Testis (tissue), 3 donors: ENCODE data around the gene DYNC1LI1. TPM values are rescaled to one million over a fixed set of nuclear protein-coding genes. Genes with fewer than 3 reads are reported as not detected.

Source experiments
- DNase-seq: peaks from one replicate; pipeline ENCODE4 v3.0.0-alpha.2; 2019
- H3K27ac ChIP-seq, 2 donors: fragments of 200-600 bp; sonication (generic); one replicate each; pipeline ENCODE4 v1.5.1; 2019
- H3K27me3 ChIP-seq: fragments of 200-600 bp; sonication (generic); one replicate; pipeline ENCODE4 v1.5.1; 2019
- H3K36me3 ChIP-seq: fragments of 200-600 bp; sonication (generic); one replicate; pipeline ENCODE4 v1.5.1; 2017; ENCODE audit warnings: low read depth; ENCODE audit errors: missing control alignments
- H3K4me1 ChIP-seq: fragments of 200-600 bp; sonication (generic); one replicate; pipeline ENCODE4 v1.5.1; 2019
- H3K4me3 ChIP-seq, 2 donors: fragments of 200-600 bp; sonication (generic); one replicate each; pipeline ENCODE4 v1.5.1; 2017 to 2019
- H3K9me3 ChIP-seq: fragments of 200-600 bp; sonication (generic); one replicate; pipeline ENCODE4 v1.5.1; 2017
- POLR2A ChIP-seq: fragments of 450-650 bp; IDR thresholded peaks from one replicate; pipeline ENCODE4 v1.6.1; 2017; ENCODE audit warnings: antibody characterized with exemption, mild to moderate bottlenecking, moderate library complexity
- WGBS, 2 donors: methylation state at CpG; one replicate each; pipeline ENCODE4 v1.1.5; 2018; 5-methylcytosine and 5-hydroxymethylcytosine counted together
- intact Hi-C: fragments of 100-400 bp; cut with DNase I; formaldehyde crosslinking; loops from one replicate; pipeline ENCODE4 v1.15.1; 2023; ENCODE audit warnings: low total_unique reads
- polyA plus RNA-seq: library from polyadenylated mRNA; stranded (reverse); fragments of 350-450 nt; fragmentation: Illumina TruSeq; extraction: RNeasy Lipid Tissue Mini Kit (QIAGEN cat#74804); gene quantifications from one replicate; pipeline ENCODE4 v1.2.3, GENCODE V29; 2014; ENCODE audit warnings: low read depth, low replicate concordance; ENCODE audit not compliant: insufficient read depth
- total RNA-seq, 2 donors: library from RNA; depleted of rRNA; stranded (reverse); fragments of >200 nt; gene quantifications; one replicate each; pipeline ENCODE4 v1.2.3, GENCODE V29; 2016
- TF ChIP-seq, protein P1 (sequence below), 3 experiments: fragments of 450-650 bp in 2 of 3; fragments of 200-600 bp in 1 of 3; sonication (generic) in 1 of 3; IDR thresholded peaks; one replicate each; pipeline ENCODE4 v1.5.1; 2016 to 2019; ENCODE audit warnings: antibody characterized with exemption in 3 of 3, mild to moderate bottlenecking in 2 of 3, moderate library complexity in 1 of 3

Gene DYNC1LI1
- total and polyA plus RNA-seq, 3 donors from 2014 or later: 53.9 to 85.7 (median 61.3) TPM

DNA sequence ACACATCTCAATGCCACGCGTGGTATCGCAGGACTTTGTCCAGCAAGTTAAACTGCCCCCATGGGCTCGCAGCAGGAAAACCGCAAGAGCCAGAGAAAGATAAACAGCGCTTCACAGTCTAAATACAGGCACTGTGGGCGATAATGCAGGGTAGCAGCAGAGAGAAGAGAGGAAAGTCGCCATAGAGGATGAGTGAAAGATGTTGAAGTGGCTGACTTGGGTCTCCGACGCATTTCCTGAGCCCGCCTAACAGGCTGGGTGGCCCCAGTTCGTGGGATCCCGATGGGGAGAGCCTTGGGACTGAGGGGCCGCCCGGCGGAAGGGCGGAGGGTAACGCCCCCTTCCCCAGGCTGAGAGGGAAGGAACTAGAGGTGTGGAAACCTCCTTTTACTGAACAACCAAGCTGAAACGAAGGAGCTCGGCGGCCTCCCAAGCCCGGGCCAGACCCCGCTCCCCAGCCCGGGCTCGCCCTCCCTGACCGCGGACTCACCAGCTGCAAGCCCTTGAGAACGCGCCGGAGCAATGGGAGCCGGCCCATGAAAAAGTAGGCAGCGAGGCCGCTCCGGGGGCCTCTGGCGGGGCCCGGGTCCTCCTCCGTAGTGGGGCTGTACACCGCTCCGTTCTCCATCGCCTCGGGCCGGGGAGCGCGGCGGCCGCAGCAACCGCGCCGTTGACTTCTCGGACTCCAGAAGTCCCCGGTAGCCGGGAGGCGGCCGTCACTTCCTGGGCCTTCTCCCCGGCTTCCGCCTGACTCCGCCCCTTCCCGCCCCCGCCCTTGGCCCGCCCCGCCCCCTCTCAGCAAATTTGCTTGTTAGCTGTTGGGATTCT, 68.3 kb downstream of the DYNC1LI1 start, which contains the start of gene CMTM6:
Gene CMTM6 (minus strand): TSS at position 735 of the 828 bp plus-strand sequence. CDS start 107 bp downstream, at position 628.
- Histone ChIP-seq H3K9me3 (no peaks in the 10 kb centered on the region), H3K4me1 (peaks cover 14% of the 10 kb centered on the region), H3K27ac (peak within 1 kb of the TSS; percentile 95 to 98), H3K36me3 (no peaks in the 10 kb centered on the region), H3K4me3 (peak within 1 kb of the TSS; percentile 91 to 95), H3K27me3 (no peaks in the 10 kb centered on the region)
- DNase-seq: peak; percentile 91
- intact Hi-C loops: no loop called here
- peak; percentile 31 for TF ChIP-seq POLR2A
- TF ChIP-seq, protein P1, sequence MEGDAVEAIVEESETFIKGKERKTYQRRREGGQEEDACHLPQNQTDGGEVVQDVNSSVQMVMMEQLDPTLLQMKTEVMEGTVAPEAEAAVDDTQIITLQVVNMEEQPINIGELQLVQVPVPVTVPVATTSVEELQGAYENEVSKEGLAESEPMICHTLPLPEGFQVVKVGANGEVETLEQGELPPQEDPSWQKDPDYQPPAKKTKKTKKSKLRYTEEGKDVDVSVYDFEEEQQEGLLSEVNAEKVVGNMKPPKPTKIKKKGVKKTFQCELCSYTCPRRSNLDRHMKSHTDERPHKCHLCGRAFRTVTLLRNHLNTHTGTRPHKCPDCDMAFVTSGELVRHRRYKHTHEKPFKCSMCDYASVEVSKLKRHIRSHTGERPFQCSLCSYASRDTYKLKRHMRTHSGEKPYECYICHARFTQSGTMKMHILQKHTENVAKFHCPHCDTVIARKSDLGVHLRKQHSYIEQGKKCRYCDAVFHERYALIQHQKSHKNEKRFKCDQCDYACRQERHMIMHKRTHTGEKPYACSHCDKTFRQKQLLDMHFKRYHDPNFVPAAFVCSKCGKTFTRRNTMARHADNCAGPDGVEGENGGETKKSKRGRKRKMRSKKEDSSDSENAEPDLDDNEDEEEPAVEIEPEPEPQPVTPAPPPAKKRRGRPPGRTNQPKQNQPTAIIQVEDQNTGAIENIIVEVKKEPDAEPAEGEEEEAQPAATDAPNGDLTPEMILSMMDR (IDR thresholded peaks at IDR 0.05): no peak
- 0 to 1% methylated on average over 22 to 61 of the region's 61 CpGs for WGBS, 2 donors

DNA sequence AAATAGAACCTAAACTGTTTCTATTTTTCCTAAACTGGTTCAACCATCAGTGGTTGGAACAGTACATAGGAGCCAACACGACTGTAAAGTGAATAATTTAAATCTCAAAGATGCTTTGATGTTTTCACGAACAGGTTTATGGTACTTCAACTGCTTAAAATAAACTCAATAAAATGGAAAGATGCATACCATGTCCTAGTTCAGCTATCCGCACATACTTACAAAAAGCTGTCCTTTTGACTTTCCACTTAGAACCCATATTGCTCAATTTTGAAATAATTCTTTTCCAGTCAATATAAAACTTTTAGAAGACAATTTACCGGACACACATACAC, 68.9 kb downstream of the DYNC1LI1 start:
- no peaks in the 10 kb centered on the region for H3K36me3 ChIP-seq
- 4 to 7% methylated on average over 4 of the region's 4 CpGs for WGBS, 2 donors
- H3K27ac ChIP-seq: peak overlapping the region; percentile 95 to 98
- intact Hi-C loops: no loop called here
- DNase-seq: no peak
- peaks cover 14% of the 10 kb centered on the region for H3K4me1 ChIP-seq
- peak overlapping the region; percentile 91 to 95 for H3K4me3 ChIP-seq
- no peak for TF ChIP-seq POLR2A
- TF ChIP-seq, protein P1 (IDR thresholded peaks at IDR 0.05): no peak
- H3K27me3 ChIP-seq: no peaks in the 10 kb centered on the region
- no peaks in the 10 kb centered on the region for H3K9me3 ChIP-seq

DNA sequence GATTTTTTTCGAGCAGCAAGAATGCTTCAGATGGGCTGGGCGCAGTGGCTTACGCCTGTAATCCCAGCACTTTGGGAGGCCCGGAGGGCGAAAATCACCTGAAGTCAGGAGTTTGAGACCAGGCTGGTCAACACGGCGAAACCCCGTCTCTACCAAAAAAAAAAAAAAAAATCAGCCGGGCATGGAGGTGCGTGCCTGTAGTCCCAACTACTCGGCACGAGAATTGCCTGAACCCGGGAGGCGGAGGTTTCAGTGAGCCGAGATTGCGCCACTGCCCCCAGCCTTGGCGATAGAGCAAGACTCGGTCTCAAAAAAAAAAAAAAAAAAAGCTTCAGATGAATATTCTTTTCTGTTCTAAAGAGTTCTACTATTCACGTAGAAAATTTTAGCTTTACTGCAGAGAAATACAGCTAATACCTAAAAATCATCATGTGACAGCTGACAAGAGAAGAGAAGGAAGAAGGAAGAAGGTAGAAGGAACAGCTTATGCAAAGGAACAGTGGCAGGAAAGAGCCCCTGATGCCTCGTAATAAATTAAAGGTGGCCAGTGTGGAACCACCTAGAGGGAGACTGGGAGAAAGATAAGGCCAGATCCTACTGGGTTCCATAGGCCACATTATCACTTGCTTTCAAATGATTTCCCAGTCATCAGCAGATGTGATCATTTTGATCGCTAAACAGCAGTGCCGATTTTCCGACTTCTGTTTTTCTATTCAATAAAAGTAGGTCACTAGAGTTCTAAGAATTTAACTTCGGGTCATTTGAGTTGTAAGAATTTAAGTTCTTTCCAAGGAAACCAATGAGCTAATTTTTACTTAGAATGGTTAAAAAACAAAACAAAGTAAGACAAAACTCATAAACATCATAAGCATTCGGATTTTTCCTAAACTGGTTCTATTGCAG, 69.5 kb downstream of the DYNC1LI1 start:
- peak overlapping the region; percentile 95 to 98 for H3K27ac ChIP-seq
- no peak for DNase-seq
- no peak for TF ChIP-seq POLR2A
- TF ChIP-seq, protein P1 (IDR thresholded peaks at IDR 0.05): no peak
- H3K9me3 ChIP-seq: no peaks in the 10 kb centered on the region
- H3K4me3 ChIP-seq: peak overlapping the region; percentile 91 to 95
- H3K27me3 ChIP-seq: no peaks in the 10 kb centered on the region
- H3K36me3 ChIP-seq: no peaks in the 10 kb centered on the region
- intact Hi-C loops: no loop called here
- WGBS, 2 donors: 49 to 51% methylated on average over 25 of the region's 25 CpGs
- H3K4me1 ChIP-seq: peaks cover 12% of the 10 kb centered on the region

DNA sequence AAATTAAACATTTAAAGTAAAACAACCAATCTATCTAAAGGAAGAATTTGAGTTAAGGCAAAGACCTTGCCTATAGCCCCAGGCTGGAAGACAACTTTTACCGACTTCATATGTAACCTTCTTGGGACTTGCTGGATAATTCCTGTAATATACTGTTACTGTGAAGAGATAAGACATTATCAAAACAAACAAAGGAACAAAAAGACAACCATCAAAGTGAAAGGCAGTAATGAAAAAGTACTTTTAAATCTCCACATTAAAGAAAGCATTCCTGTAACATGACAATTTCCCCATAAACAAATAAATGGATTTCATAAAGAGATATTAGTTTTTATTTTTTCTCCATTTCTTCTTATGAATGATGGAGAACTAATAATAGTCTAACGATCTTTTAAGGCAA, 70.4 kb downstream of the DYNC1LI1 start:
- no peaks in the 10 kb centered on the region for H3K9me3 ChIP-seq
- peak overlapping the region in 1 of 2 donors; percentile 91 for H3K4me3 ChIP-seq
- peak overlapping the region; percentile 95 to 98 for H3K27ac ChIP-seq
- DNase-seq: no peak
- H3K4me1 ChIP-seq: peaks cover 12% of the 10 kb centered on the region
- 54% methylated on average over 2 of the region's 2 CpGs for WGBS, 2 donors
- no peaks in the 10 kb centered on the region for H3K27me3 ChIP-seq
- intact Hi-C loops: no loop called here
- no peak for TF ChIP-seq POLR2A
- TF ChIP-seq, protein P1 (IDR thresholded peaks at IDR 0.05): no peak
- no peaks in the 10 kb centered on the region for H3K36me3 ChIP-seq
